Measurements from ENCODE around the gene HSD17B10. TPM values are rescaled to one million over a fixed set of nuclear protein-coding genes. Genes with fewer than 3 reads are reported as not detected.

Gene HSD17B10
- total RNA-seq, 2 experiments from 2014 or later: 148 to 170 TPM

Other genes with a start within 250 kb of the HSD17B10 start
- 10 to 100 TPM; 82.6 to 90.1 TPM for gene KDM5C, start 209.2 kb downstream of the HSD17B10 start, total RNA-seq
- under 1 TPM; 0.65 to 0.95 TPM for gene IQSEC2, start 152.8 kb downstream of the HSD17B10 start, total RNA-seq
- gene SMC1A, start 11.7 kb downstream of the HSD17B10 start, total RNA-seq: 100 to 1,000 TPM; 154 to 157 TPM
- under 1 TPM; 0.65 to 0.89 TPM for gene RIBC1, start 11.5 kb downstream of the HSD17B10 start, total RNA-seq

Data from activated CD8-positive, alpha-beta memory T cell treated with anti-CD3 and anti-CD28 coated beads for 36 hours (primary cell).